Hepatocyte (in vitro differentiated cells): ENCODE data around the gene KRTAP5-6. TPM values are rescaled to one million over a fixed set of nuclear protein-coding genes. Genes with fewer than 3 reads are reported as not detected.

Experiments
- DNase-seq: peaks from one replicate; pipeline ENCODE4 v3.0.0-alpha.2; 2016; ENCODE audit warnings: low spot score
- H2AFZ ChIP-seq: fragments of 200-600 bp; sonication (generic); 2 replicates; pipeline ENCODE4 v1.6.0; 2016; ENCODE audit warnings: antibody characterized with exemption, mild to moderate bottlenecking
- H3K27ac ChIP-seq: fragments of 200-600 bp; sonication (generic); 2 replicates; pipeline ENCODE4 v1.5.1; 2016; ENCODE audit warnings: mild to moderate bottlenecking
- H3K27me3 ChIP-seq: fragments of 200-600 bp; sonication (generic); 2 replicates; pipeline ENCODE4 v1.6.1; 2016
- H3K36me3 ChIP-seq: fragments of 200-600 bp; sonication (generic); replicated peaks from 2 replicates; pipeline ENCODE4 v1.5.1; 2016; ENCODE audit warnings: low read depth; ENCODE audit not compliant: insufficient read depth
- H3K4me1 ChIP-seq: fragments of 200-600 bp; sonication (generic); 2 replicates; pipeline ENCODE4 v1.5.1; 2016; ENCODE audit warnings: mild to moderate bottlenecking, moderate library complexity; ENCODE audit not compliant: insufficient read depth
- H3K4me2 ChIP-seq: fragments of 200-600 bp; sonication (generic); 2 replicates; pipeline ENCODE4 v1.6.0; 2016
- H3K4me3 ChIP-seq: fragments of 200-600 bp; sonication (generic); 2 replicates; pipeline ENCODE4 v1.5.1; 2016; ENCODE audit warnings: mild to moderate bottlenecking
- H3K79me2 ChIP-seq: fragments of 200-600 bp; sonication (generic); 2 replicates; pipeline ENCODE4 v1.6.0; 2017; ENCODE audit warnings: mild to moderate bottlenecking
- H3K9me2 ChIP-seq: fragments of 200-600 bp; sonication (generic); replicated peaks from 2 replicates; pipeline ENCODE4 v1.6.0; 2017; ENCODE audit warnings: mild to moderate bottlenecking; ENCODE audit not compliant: insufficient read depth
- H3K9me3 ChIP-seq: fragments of 200-600 bp; sonication (generic); 2 replicates; pipeline ENCODE4 v1.5.1; 2016; ENCODE audit warnings: low read depth, mild to moderate bottlenecking
- H4K20me1 ChIP-seq: fragments of 200-600 bp; sonication (generic); 2 replicates; pipeline ENCODE4 v1.6.0; 2016; ENCODE audit warnings: mild to moderate bottlenecking; ENCODE audit not compliant: insufficient read depth, poor library complexity, severe bottlenecking
- CTCF ChIP-seq: fragments of 200-600 bp; sonication (generic); IDR thresholded peaks from 2 replicates; pipeline ENCODE4 v1.5.1; 2016; ENCODE audit warnings: antibody characterized with exemption, mild to moderate bottlenecking; ENCODE audit not compliant: poor library complexity
- EZH2 ChIP-seq: fragments of 200-600 bp; sonication (generic); IDR thresholded peaks from 2 replicates; pipeline ENCODE4 v1.6.1; 2016; ENCODE audit warnings: antibody characterized with exemption, mild to moderate bottlenecking, borderline replicate concordance
- EZH2phosphoT487 ChIP-seq: fragments of 200-600 bp; sonication (generic); IDR thresholded peaks from one replicate; pipeline ENCODE4 v1.6.1; 2018; ENCODE audit warnings: antibody characterized with exemption, mild to moderate bottlenecking, low read depth, moderate library complexity; ENCODE audit not compliant: unreplicated experiment, severe bottlenecking
- WGBS: methylation state at CpG from one replicate; pipeline ENCODE4 v1.1.6; 2016; ENCODE audit warnings: low lambda C conversion rate; ENCODE audit errors: missing lambda C conversion rate; 5-methylcytosine and 5-hydroxymethylcytosine counted together
- polyA plus RNA-seq: library from polyadenylated mRNA; unstranded; fragments of >200 nt; fragmentation: Nextera tagmentation; extraction: Ambion mirVana; gene quantifications from 2 replicates; pipeline ENCODE4 v1.2.1, GENCODE V29; 2016
- total RNA-seq: library from RNA; depleted of rRNA; stranded (reverse); fragments of >200 nt; gene quantifications from 2 replicates; pipeline ENCODE4 v1.2.3, GENCODE V29; 2014

The KRTAP5-6 gene
- total and polyA plus RNA-seq, 2 experiments from 2014 or later: not detected

GRCh38 chr11:1650034-1650917 lies 46.7 kb upstream of the KRTAP5-6 start:
- no peak for TF ChIP-seq CTCF
- no peak for TF ChIP-seq EZH2
- no peak for TF ChIP-seq EZH2phosphoT487
- H3K4me1 ChIP-seq: peaks cover 33% of the 10 kb centered on the region
- H3K27ac ChIP-seq: no peak overlapping the region
- no peak overlapping the region for H3K4me3 ChIP-seq
- no peaks in the 10 kb centered on the region for H4K20me1 ChIP-seq
- no peaks in the 10 kb centered on the region for H3K27me3 ChIP-seq
- no peak overlapping the region for H2AFZ ChIP-seq
- no peak overlapping the region for H3K4me2 ChIP-seq
- no peaks in the 10 kb centered on the region for H3K36me3 ChIP-seq
- H3K79me2 ChIP-seq: no peaks in the 10 kb centered on the region
- no peak for DNase-seq
- 88% methylated on average over 15 of the region's 15 CpGs for WGBS
- H3K9me2 ChIP-seq: no peaks in the 10 kb centered on the region
- no peaks in the 10 kb centered on the region for H3K9me3 ChIP-seq

GRCh38 chr11:1650918-1651262 lies 46.1 kb upstream of the KRTAP5-6 start:
- TF ChIP-seq EZH2 (no peak), EZH2phosphoT487 (no peak), CTCF (no peak)

GRCh38 chr11:1651411-1651980 lies 45.5 kb upstream of the KRTAP5-6 start:
- Histone ChIP-seq H4K20me1 (no peaks in the 10 kb centered on the region), H2AFZ (no peak overlapping the region), H3K27me3 (no peaks in the 10 kb centered on the region), H3K36me3 (no peaks in the 10 kb centered on the region), H3K4me2 (no peak overlapping the region), H3K9me2 (no peaks in the 10 kb centered on the region), H3K27ac (no peak overlapping the region), H3K79me2 (no peaks in the 10 kb centered on the region), H3K9me3 (no peaks in the 10 kb centered on the region), H3K4me1 (peaks cover 43% of the 10 kb centered on the region), H3K4me3 (no peak overlapping the region)
- TF ChIP-seq EZH2phosphoT487: no peak
- no peak for TF ChIP-seq CTCF
- TF ChIP-seq EZH2: no peak
- WGBS: 76% methylated on average over 7 of the region's 7 CpGs
- no peak for DNase-seq

More at GRCh38 chr11:1650918-1651262, 46.1 kb upstream of the KRTAP5-6 start:
- H3K27me3 ChIP-seq: no peaks in the 10 kb centered on the region
- 86% methylated on average over 5 of the region's 5 CpGs for WGBS
- H3K9me3 ChIP-seq: no peaks in the 10 kb centered on the region
- H3K9me2 ChIP-seq: no peaks in the 10 kb centered on the region
- H3K4me1 ChIP-seq: peaks cover 39% of the 10 kb centered on the region
- H3K79me2 ChIP-seq: no peaks in the 10 kb centered on the region
- no peaks in the 10 kb centered on the region for H3K36me3 ChIP-seq
- no peak overlapping the region for H3K4me3 ChIP-seq
- H3K4me2 ChIP-seq: no peak overlapping the region
- H2AFZ ChIP-seq: no peak overlapping the region
- H3K27ac ChIP-seq: no peak overlapping the region
- DNase-seq: no peak
- no peaks in the 10 kb centered on the region for H4K20me1 ChIP-seq
